ENCODE results near the gene THADA.
"Not testable (repeated sequence)": the region's sequence is repeated elsewhere in the genome, so short reads cannot be mapped to it uniquely, and the experiment has no call there.

Gene THADA

GRCh38 chr2:43410055-43410604 lies 185.7 kb downstream of the THADA start:
- DNase-seq, result no peak

- DNase-seq, result no peak
These were observed 187.3 kb downstream of the THADA start for GRCh38 chr2:43408407-43409160.

- no peak for DNase-seq
These were observed 187.9 kb downstream of the THADA start for GRCh38 chr2:43407935-43408334.

- no peak for DNase-seq
These were observed 189.1 kb downstream of the THADA start for GRCh38 chr2:43406651-43407279.

GRCh38 chr2:43405829-43406228 lies 190.0 kb downstream of the THADA start:
- DNase-seq, result no peak

- DNase-seq, result no peak
These were observed 193.3 kb downstream of the THADA start for GRCh38 chr2:43402452-43402937.

- DNase-seq, result no peak
These were observed 193.8 kb downstream of the THADA start for GRCh38 chr2:43402002-43402401.

- DNase-seq, result no peak
These were observed 195.3 kb downstream of the THADA start for GRCh38 chr2:43400508-43400907.

GRCh38 chr2:43399515-43400264 lies 196.1 kb downstream of the THADA start:
- DNase-seq, result peak; percentile 90

GRCh38 chr2:43399098-43399497 lies 196.7 kb downstream of the THADA start:
- DNase-seq, result no peak

GRCh38 chr2:43397821-43398220 lies 198.0 kb downstream of the THADA start:
- no peak for DNase-seq

GRCh38 chr2:43397411-43397810 lies 198.4 kb downstream of the THADA start:
- DNase-seq, result no peak

GRCh38 chr2:43396344-43396743 lies 199.5 kb downstream of the THADA start:
- peak; percentile 20 for DNase-seq

GRCh38 chr2:43393918-43394317 lies 201.9 kb downstream of the THADA start:
- DNase-seq, result no peak

GRCh38 chr2:43391878-43392215 lies 204.0 kb downstream of the THADA start:
- DNase-seq, result peak; percentile 46

- no peak for DNase-seq
These were observed 204.5 kb downstream of the THADA start for GRCh38 chr2:43391201-43391877.

GRCh38 chr2:43389581-43390466 lies 206.0 kb downstream of the THADA start:
- no peak for DNase-seq

- no peak for DNase-seq
These were observed 207.5 kb downstream of the THADA start for GRCh38 chr2:43388371-43388770.

- DNase-seq, result peak; percentile 37
These were observed 208.5 kb downstream of the THADA start for GRCh38 chr2:43387092-43388062.

GRCh38 chr2:43386679-43387078 lies 209.2 kb downstream of the THADA start:
- DNase-seq, result not testable (repeated sequence)

GRCh38 chr2:43384143-43384542 lies 211.7 kb downstream of the THADA start:
- no peak for DNase-seq
